ENCODE results near the gene ANKRD29. TPM values are rescaled to one million over a fixed set of nuclear protein-coding genes. Genes with fewer than 3 reads are reported as not detected.
A peak's percentile ranks its signal among the peaks of the same experiment; 100 is the strongest.

Gene ANKRD29
- total and polyA plus RNA-seq, 9 of the 15 experiments (the other 6 are each of a cell fraction or from before 2014, with no cell fraction given), result 0.36 TPM; not detected in 8

- TF ChIP-seq FOXM1 (IDR thresholded peaks at IDR 0.05; ENCODE audit: low read depth), result peak; percentile 67; the same call in 1 of the 2 replicates
- no peak for TF ChIP-seq FOXM1 (CRISPR knock-in tag; IDR thresholded peaks at IDR 0.05; ENCODE audit: low read depth)
- TF ChIP-seq NBN (IDR thresholded peaks at IDR 0.05; ENCODE audit: low read depth), result no peak
- TF ChIP-seq JUND (IDR thresholded peaks at IDR 0.05; ENCODE audit: borderline replicate concordance, low read depth, low read length), result peak; percentile 91
- TF ChIP-seq JUND (tag; IDR thresholded peaks at IDR 0.05; ENCODE audit: borderline replicate concordance, low read depth, low read length), result peak; percentile 84; the same call in 2 of the 3 replicates
- peak in 1 of 2 experiments; percentile 50; a peak in 2 of 4 replicates for TF ChIP-seq TBL1XR1 (IDR thresholded peaks at IDR 0.05; ENCODE audit: low read length in 2 of 2)
- no peak for TF ChIP-seq GTF2F1 (IDR thresholded peaks at IDR 0.05; ENCODE audit: low read depth, low read length)
- no peak for TF ChIP-seq GATAD2A (IDR thresholded peaks at IDR 0.05)
- peak in 1 of 2 experiments; percentile 59; a peak in 1 of 4 replicates for TF ChIP-seq SRF (CRISPR knock-in tag; IDR thresholded peaks at IDR 0.05)
- TF ChIP-seq MEF2D (tag; conservative IDR thresholded peaks at IDR 0.05; ENCODE audit: low read depth), result 0 out of 2 replicates have a peak, but pooled peaks have one; percentile 30
- peak; percentile 78; the same call in 1 of the 2 replicates for TF ChIP-seq ESRRA (IDR thresholded peaks at IDR 0.05; ENCODE audit: borderline replicate concordance, low read depth)
- 0 out of 2 replicates have a peak, but pooled peaks have one; percentile 21 for TF ChIP-seq ZBTB9 (CRISPR knock-in tag; IDR thresholded peaks at IDR 0.05)
- peak in 1 of 2 experiments; percentile 31; a peak in 1 of 4 replicates for TF ChIP-seq ARNT (IDR thresholded peaks at IDR 0.05)
- TF ChIP-seq KLF16 (IDR thresholded peaks at IDR 0.05), result peak; percentile 76
- no peak for TF ChIP-seq ZNF592 (IDR thresholded peaks at IDR 0.05)
- TF ChIP-seq JUN (IDR thresholded peaks at IDR 0.05; ENCODE audit: borderline replicate concordance, low read depth, low read length), result peak; percentile 89
- TF ChIP-seq JUN (CRISPR knock-in tag; IDR thresholded peaks at IDR 0.05; ENCODE audit: borderline replicate concordance), result no peak
- no peak for TF ChIP-seq ILK (tag; IDR thresholded peaks at IDR 0.05; ENCODE audit: borderline replicate concordance, low read depth)
- no peak for TF ChIP-seq EZH2 (IDR thresholded peaks at IDR 0.05; ENCODE audit: borderline replicate concordance, low read depth, low read length)
- TF ChIP-seq SMAD4 (CRISPR knock-in tag; conservative IDR thresholded peaks at IDR 0.05), result 0 out of 2 replicates have a peak, but pooled peaks have one; percentile 54
- TF ChIP-seq MEIS2 (IDR thresholded peaks at IDR 0.05; ENCODE audit: partially characterized antibody), result peak; percentile 29
- TF ChIP-seq HNRNPL (IDR thresholded peaks at IDR 0.05; ENCODE audit: low read depth, low read length), result no peak
- no peak for TF ChIP-seq ZNF23 (CRISPR knock-in tag; IDR thresholded peaks at IDR 0.05)
- no peak for TF ChIP-seq E2F3 (CRISPR knock-in tag; IDR thresholded peaks at IDR 0.05)
- peak; percentile 61; the same call in 1 of the 2 replicates for TF ChIP-seq MAX (CRISPR knock-in tag; IDR thresholded peaks at IDR 0.05)
- peak; percentile 10 for TF ChIP-seq FOS (IDR thresholded peaks at IDR 0.05; ENCODE audit: extremely low read depth, insufficient read length)
Observed at GRCh38 chr18:23710068-23710527, 47.4 kb upstream of the ANKRD29 start (continued).
